CD4-positive, alpha-beta memory T cell (primary cell): Measurements from ENCODE around the gene POLE. TPM values are rescaled to one million over a fixed set of nuclear protein-coding genes. Genes with fewer than 3 reads are reported as not detected.

Experiments
- microRNA-seq: library from miRNA; unstranded; fragments of <30 nt; microRNA quantifications from one replicate; pipeline ENCODE4 v1.2.0, GENCODE V29; 2021; ENCODE audit warnings: borderline replicate concordance, borderline number of aligned reads, borderline microRNAs expressed, mixed read lengths
- polyA plus RNA-seq, 2 donors: library from polyadenylated mRNA; unstranded; fragments of 300-500 nt; fragmentation: Illumina TruSeq; gene quantifications; one replicate each; pipeline ENCODE4 v1.2.3, GENCODE V29; 2021
- total RNA-seq, 2 experiments: library from RNA; stranded (reverse); gene quantifications; one replicate each; pipeline ENCODE4 v1.2.3, GENCODE V29; 2021

Gene POLE
- total and polyA plus RNA-seq, 4 experiments from 2014 or later: 2.2 to 75.4 (median 37.9) TPM

Small RNA genes within 50 kb of the gene (microRNA-seq; reads per million reads assigned to microRNA genes)
- gene MIR6763: not detected

Other genes with a start within 250 kb of the POLE start
- 100 to 1,000 TPM in 1 of 2 experiments, 10 to 100 TPM in 1; 97.3 to 101 TPM for gene FBRSL1, start 197.2 kb downstream of the POLE start, total RNA-seq
- 1 to 10 TPM in 1 of 2 donors, not detected in 1; 3.1 TPM for gene FBRSL1, start 197.2 kb downstream of the POLE start, polyA plus RNA-seq
- not detected for gene LRCOL1, start 76.8 kb downstream of the POLE start, total RNA-seq
- gene LRCOL1, start 76.8 kb downstream of the POLE start, polyA plus RNA-seq: not detected
- not detected for gene P2RX2, start 68.6 kb downstream of the POLE start, total RNA-seq
- gene P2RX2, start 68.6 kb downstream of the POLE start, polyA plus RNA-seq: not detected
- gene PXMP2, start 245 bp upstream of the POLE start, total RNA-seq: 1 to 10 TPM; 4.2 to 7.2 TPM
- gene PXMP2, start 245 bp upstream of the POLE start, polyA plus RNA-seq: 10 to 100 TPM; 12.9 to 23.9 TPM
- gene PGAM5, start 23.5 kb upstream of the POLE start, total RNA-seq: 10 to 100 TPM; 23.8 to 28.1 TPM
- 10 to 100 TPM in 1 of 2 donors, 1 to 10 TPM in 1; 7.2 to 29.7 TPM for gene PGAM5, start 23.5 kb upstream of the POLE start, polyA plus RNA-seq
- gene ANKLE2, start 74.5 kb upstream of the POLE start, total RNA-seq: 100 to 1,000 TPM in 1 of 2 experiments, 10 to 100 TPM in 1; 95.6 to 101 TPM
- 10 to 100 TPM; 21.0 to 44.4 TPM for gene ANKLE2, start 74.5 kb upstream of the POLE start, polyA plus RNA-seq
- gene GOLGA3, start 141.5 kb upstream of the POLE start, total RNA-seq: 10 to 100 TPM; 64.1 to 67.6 TPM
- gene GOLGA3, start 141.5 kb upstream of the POLE start, polyA plus RNA-seq: 10 to 100 TPM in 1 of 2 donors, under 1 TPM in 1; 0.35 to 12.5 TPM
- 10 to 100 TPM; 67.6 to 79.4 TPM for gene CHFR, start 200.3 kb upstream of the POLE start, total RNA-seq
- gene CHFR, start 200.3 kb upstream of the POLE start, polyA plus RNA-seq: 10 to 100 TPM; 31.6 to 33.6 TPM